ENCODE data around the gene ELF5. TPM values are rescaled to one million over a fixed set of nuclear protein-coding genes. Genes with fewer than 3 reads are reported as not detected.

Gene ELF5
- total RNA-seq, 1 donor from 2014 or later: not detected

GRCh38 chr11:34509336-34509876 is 4.2 kb downstream of the ELF5 start:
- no peaks in the 10 kb centered on the region for H3K36me3 Mint-ChIP-seq (ENCODE audit: unreplicated experiment)
- H3K27me3 Mint-ChIP-seq (ENCODE audit: unreplicated experiment): no peaks in the 10 kb centered on the region
- no peak overlapping the region for H3K27ac Mint-ChIP-seq (ENCODE audit: unreplicated experiment)
- H3K4me3 Mint-ChIP-seq (ENCODE audit: unreplicated experiment): no peak overlapping the region
- H3K4me1 Mint-ChIP-seq (ENCODE audit: low read depth, unreplicated experiment): peaks cover 1% of the 10 kb centered on the region
- no peaks in the 10 kb centered on the region for H3K9me3 Mint-ChIP-seq (ENCODE audit: unreplicated experiment)
- no peak for TF ChIP-seq CTCF (IDR thresholded peaks at IDR 0.05; ENCODE audit: partially characterized antibody, unreplicated experiment)
- no peak for DNase-seq

DNA sequence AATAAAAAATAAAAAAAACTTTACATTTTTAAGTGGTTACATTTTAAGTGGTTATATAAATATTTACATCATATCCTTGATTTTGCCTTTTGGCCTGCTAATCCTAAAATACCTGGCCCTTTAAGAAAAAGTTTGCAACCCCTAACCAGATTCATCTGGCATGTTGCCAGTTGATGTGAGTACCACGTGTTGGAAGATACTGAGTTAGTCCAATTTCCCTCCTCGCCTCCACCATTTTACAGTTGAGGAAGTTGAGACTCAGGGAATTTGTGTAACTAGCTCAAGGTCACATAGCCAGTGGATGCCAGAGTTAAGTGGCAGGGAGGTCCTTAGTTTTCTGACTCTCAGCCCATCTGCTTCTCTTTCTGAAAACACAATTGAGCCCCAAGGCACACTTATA is 5.1 kb downstream of the ELF5 start:
- no peak for TF ChIP-seq CTCF (IDR thresholded peaks at IDR 0.05; ENCODE audit: partially characterized antibody, unreplicated experiment)
- Mint-ChIP-seq H3K9me3 (ENCODE audit: unreplicated experiment) (no peaks in the 10 kb centered on the region), H3K36me3 (ENCODE audit: unreplicated experiment) (no peaks in the 10 kb centered on the region), H3K27ac (ENCODE audit: unreplicated experiment) (no peak overlapping the region), H3K4me3 (ENCODE audit: unreplicated experiment) (no peak overlapping the region), H3K27me3 (ENCODE audit: unreplicated experiment) (peaks cover 4% of the 10 kb centered on the region), H3K4me1 (ENCODE audit: low read depth, unreplicated experiment) (no peaks in the 10 kb centered on the region)
- no peak for DNase-seq

GRCh38 chr11:34507610-34508009 is 6.0 kb downstream of the ELF5 start:
- H3K9me3 Mint-ChIP-seq (ENCODE audit: unreplicated experiment): no peaks in the 10 kb centered on the region
- no peak overlapping the region for H3K4me3 Mint-ChIP-seq (ENCODE audit: unreplicated experiment)
- H3K27me3 Mint-ChIP-seq (ENCODE audit: unreplicated experiment): peaks cover 5% of the 10 kb centered on the region
- TF ChIP-seq CTCF (IDR thresholded peaks at IDR 0.05; ENCODE audit: partially characterized antibody, unreplicated experiment): no peak
- no peaks in the 10 kb centered on the region for H3K36me3 Mint-ChIP-seq (ENCODE audit: unreplicated experiment)
- H3K4me1 Mint-ChIP-seq (ENCODE audit: low read depth, unreplicated experiment): no peaks in the 10 kb centered on the region
- DNase-seq: no peak
- no peak overlapping the region for H3K27ac Mint-ChIP-seq (ENCODE audit: unreplicated experiment)

DNA sequence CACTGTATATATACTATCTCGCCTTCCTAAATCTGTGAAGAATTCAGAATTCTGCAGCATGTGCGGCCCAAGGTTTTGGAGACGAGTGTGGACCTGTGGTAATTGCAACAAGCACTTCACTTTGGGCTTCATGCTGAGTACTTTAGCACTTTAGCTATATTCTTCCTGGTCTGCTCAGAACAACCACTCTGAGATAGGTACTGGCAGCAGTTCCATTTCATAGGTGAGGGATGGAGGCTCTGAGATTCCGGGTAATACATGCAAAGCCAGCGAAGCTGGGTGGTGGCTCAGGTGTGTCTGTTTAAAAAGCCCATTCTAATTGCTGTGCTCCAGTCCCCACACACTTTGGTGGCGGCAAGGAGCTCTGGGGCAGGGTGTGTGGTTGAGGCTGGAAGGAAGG is 6.4 kb downstream of the ELF5 start:
- Mint-ChIP-seq H3K27me3 (ENCODE audit: unreplicated experiment) (peaks cover 5% of the 10 kb centered on the region), H3K9me3 (ENCODE audit: unreplicated experiment) (no peaks in the 10 kb centered on the region), H3K27ac (ENCODE audit: unreplicated experiment) (no peak overlapping the region), H3K36me3 (ENCODE audit: unreplicated experiment) (no peaks in the 10 kb centered on the region), H3K4me1 (ENCODE audit: low read depth, unreplicated experiment) (no peaks in the 10 kb centered on the region), H3K4me3 (ENCODE audit: unreplicated experiment) (no peak overlapping the region)
- DNase-seq: no peak
- no peak for TF ChIP-seq CTCF (IDR thresholded peaks at IDR 0.05; ENCODE audit: partially characterized antibody, unreplicated experiment)

- no peaks in the 10 kb centered on the region for H3K4me1 Mint-ChIP-seq (ENCODE audit: low read depth, unreplicated experiment)
- TF ChIP-seq CTCF (IDR thresholded peaks at IDR 0.05; ENCODE audit: partially characterized antibody, unreplicated experiment): no peak
- H3K4me3 Mint-ChIP-seq (ENCODE audit: unreplicated experiment): no peak overlapping the region
- H3K36me3 Mint-ChIP-seq (ENCODE audit: unreplicated experiment): no peaks in the 10 kb centered on the region
- H3K9me3 Mint-ChIP-seq (ENCODE audit: unreplicated experiment): no peaks in the 10 kb centered on the region
- DNase-seq: no peak
- no peak overlapping the region for H3K27ac Mint-ChIP-seq (ENCODE audit: unreplicated experiment)
- peaks cover 5% of the 10 kb centered on the region for H3K27me3 Mint-ChIP-seq (ENCODE audit: unreplicated experiment)
Measured at GRCh38 chr11:34505874-34506273, 7.7 kb downstream of the ELF5 start.

All from glutamatergic neuron (in vitro differentiated cells).